ENCODE measurements around the gene SPG7.

Gene SPG7

DNA sequence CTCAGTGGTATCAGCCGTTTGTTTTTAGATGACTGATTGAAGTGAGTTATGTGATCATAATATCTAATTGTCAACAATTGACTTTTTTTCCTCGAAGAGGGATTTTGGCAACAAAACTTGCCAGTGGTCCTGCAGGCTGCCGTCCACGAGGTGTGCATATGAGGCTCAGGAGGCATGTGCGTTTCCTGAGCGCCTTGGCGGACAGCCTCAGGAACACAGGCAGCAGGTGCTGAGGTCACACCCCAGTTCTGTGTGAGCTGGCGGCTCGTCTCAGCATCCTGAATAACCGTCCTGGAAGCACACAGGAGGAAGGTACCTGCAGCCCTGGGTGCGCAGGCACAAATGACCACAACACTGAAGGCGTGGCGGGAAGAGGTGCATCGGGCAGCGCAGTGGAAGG is 11.7 kb downstream of the SPG7 start:
- DNase-seq = no peak

GRCh38 chr16:89522287-89522686 is 14.1 kb downstream of the SPG7 start:
- DNase-seq = no peak

DNA sequence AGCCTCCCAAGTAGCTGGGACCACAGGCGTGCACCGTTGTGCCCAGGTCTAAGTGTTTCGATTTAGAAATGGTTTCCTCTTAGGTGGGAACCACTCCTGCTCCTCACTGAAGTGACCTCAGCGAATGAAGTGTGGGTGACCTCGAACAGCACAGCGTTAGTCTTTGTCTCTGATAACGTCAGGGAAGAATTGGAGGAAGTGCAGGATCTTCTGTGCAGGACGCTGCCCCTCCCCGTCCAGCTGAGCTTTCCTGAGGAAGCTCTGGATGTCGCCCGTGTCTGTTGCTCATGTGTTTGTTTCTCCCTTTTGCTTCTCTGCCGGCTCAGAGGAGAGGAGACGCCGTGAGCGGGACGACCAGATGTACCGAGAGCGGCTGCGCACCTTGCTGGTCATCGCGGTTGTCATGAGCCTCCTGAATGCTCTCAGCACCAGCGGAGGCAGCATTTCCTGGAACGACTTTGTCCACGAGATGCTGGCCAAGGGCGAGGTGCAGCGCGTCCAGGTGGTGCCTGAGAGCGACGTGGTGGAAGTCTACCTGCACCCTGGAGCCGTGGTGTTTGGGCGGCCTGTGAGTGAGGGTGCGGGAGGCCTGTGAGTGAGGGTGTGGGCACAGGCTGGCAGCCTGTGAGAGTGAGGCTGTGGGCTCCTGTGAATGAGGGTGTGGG is 15.6 kb downstream of the SPG7 start:
- DNase-seq = no peak

DNA sequence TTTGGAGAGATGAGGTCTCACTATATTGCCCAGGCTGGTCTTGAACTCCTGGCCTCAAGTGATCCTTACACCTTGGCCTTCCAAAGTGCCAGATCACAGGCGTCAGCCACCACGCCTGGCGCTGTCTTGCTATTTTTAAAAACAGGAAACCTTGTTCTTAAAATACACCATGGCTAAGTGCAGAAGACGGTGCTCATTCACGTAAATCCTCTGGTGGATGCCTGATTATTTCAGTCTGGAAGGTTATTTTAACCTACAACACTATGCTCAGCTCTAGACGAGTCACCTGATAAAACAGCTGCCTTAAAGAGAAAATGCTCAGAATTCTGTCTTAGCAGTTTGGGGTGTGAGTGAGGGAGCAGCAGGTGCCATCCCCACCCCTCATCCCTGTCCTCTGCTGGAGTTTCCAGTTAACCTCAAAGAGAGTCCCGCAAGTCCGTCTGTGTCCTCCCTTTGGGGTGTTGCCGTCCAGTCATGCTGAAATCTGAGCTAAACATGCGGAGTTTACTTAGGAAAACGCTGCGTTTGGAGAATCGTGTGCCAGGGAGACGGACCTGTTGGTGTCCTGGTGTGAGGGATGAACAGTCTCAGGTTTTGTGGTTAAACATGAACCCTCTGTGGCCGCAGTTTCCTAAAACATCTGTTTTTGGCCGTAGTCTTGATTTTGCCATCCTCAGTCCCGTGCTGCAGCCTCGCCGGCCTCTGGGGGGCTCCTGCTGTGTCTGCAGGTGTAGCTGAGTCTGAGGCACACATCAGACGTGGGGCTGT is 17.1 kb downstream of the SPG7 start:
- no peak for DNase-seq

- DNase-seq = no peak
Observed at GRCh38 chr16:89529097-89529496, 20.9 kb downstream of the SPG7 start.

DNA sequence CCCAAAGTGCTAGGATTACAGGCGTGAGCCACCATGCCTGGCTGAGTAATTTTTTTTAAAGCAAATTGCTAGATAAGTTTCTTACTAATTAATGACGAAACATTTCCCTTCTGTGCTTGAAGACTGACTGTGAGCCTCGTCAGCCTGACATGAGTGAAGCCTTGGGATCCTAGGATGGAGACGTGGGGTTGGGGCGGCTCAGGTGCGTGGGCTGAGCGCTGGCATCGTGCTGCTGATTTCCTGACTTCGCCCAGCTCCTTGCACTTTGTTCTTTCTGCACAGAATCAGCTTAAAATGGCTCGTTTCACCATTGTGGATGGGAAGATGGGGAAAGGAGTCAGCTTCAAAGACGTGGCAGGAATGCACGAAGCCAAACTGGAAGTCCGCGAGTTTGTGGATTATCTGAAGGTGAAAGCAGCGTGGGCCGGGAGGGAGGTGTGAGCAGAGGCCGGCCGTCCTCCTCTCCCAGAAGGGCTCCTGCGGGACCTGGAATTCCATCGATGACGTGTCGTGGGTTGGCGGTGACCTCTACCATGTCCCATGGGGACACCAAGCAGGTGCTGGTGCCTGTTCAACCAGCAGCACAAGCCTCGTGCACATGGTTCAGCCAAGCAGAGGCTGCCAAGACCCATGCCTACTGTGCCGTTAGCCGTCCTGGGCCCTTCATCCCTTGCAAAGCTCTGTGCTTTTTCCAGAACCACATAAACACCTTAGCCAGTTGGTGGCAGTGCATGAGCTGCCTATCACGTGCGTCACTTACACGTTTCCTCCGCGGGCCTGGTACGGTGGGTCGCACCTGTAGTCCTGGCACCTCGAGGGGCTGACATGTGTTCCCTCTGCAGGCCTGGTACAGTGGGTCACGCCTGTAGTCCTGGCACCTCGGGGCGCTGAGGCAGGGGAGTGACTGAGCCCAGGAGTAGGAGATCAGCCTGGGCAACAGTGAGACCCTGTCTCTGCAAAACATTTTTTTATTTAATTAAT is 22.5 kb downstream of the SPG7 start:
- DNase-seq = no peak

GRCh38 chr16:89531821-89532526 is 23.8 kb downstream of the SPG7 start:
- no peak for DNase-seq

GRCh38 chr16:89534252-89534756 is 26.1 kb downstream of the SPG7 start:
- no peak for DNase-seq

GRCh38 chr16:89536371-89536770 is 28.2 kb downstream of the SPG7 start:
- DNase-seq = no peak

DNA sequence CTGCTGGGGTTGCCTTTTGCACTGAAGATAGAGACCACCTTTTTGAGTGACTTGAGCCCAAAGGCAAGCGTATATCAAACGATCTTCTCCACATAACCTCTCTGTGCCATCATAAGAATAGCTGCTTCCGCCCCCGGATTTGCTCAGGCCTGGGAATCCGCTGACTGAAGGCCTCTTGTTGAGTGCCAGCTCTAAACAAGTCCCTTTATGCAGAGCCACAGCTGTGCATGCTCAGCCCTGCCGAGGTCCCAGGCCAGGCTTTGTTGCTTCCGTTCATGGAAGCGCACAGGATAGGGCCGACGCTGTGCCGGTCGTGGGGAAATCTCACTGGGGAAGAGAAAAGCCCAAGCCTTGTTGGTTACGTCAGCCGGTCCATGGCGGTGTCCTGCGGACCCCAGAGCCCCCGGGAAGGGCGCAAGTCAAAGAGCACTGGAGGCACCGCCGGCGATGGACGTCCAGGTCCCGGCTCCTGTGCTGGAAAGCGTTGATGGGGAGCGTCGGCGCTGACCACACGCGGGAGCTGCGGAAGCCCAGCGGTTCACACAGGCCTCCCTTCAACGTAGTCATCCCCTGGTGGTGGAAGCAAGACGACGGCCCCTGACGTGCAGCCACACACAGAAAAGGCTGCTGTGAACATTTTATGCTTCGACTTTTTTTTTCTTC is 28.8 kb downstream of the SPG7 start:
- DNase-seq = no peak

GRCh38 chr16:89537549-89537925 is 29.3 kb downstream of the SPG7 start:
- DNase-seq = no peak

- DNase-seq = no peak
Observed at GRCh38 chr16:89538286-89538685, 30.1 kb downstream of the SPG7 start.

DNA sequence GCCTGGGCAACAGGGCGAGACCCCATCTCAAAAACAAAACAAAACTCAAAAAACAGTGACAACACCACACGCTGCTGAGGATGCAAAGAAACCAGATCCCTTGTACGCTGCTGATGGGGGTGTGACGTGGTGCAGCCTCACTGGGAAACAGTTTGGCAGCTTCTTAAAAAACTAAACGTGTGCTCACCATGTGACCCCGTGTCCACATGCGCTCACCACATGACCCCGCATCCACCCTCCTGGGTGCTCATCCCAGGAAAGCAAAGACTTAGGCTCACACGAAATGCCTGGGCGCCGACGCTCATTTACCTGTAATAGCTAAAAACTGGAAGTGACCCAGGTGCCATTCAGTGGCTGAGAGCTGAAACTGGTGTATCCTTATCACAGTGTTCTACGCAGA is 32.4 kb downstream of the SPG7 start:
- DNase-seq = no peak

- DNase-seq = no peak
Observed at GRCh38 chr16:89541792-89542191, 33.6 kb downstream of the SPG7 start.

GRCh38 chr16:89544113-89544512 is 35.9 kb downstream of the SPG7 start:
- DNase-seq = no peak

GRCh38 chr16:89544713-89545043 is 36.5 kb downstream of the SPG7 start:
- no peak for DNase-seq

DNA sequence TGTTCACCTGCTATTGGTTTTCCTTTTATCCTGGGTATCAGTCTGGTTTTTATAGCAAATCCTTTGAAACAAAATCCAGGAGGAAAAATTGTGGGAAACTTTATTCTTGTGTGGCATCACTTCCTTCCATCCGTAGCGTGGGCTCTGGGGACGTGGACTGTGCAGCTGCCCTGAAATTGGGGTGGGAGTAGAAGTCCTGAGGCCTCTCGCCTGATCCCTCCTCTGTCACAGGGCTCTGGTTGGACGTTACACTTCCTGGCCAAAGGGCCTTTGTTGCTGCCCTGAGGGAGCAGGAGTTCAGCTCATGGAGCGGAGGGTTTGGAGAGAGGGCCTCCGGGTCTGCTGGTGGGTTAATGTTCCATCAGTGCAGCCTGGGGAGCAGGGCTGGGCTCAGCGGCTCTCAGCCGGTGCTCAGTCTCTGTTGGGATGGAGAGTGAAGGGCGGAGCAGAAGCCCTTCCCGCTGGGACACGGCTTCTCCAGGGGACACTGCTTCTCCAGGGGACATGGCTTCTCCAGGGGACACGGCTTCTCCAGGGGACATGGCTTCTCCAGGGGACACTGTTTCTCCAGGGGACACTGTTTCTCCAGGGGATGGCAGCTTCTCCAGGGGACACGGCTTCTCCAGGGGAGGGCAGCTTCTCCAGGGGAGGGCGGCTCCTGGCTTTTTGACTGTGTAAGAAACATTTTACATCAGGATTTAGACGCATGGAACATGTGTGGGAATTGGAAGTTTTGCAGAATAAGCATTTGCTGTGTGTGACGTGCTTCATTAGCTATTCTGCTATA is 37.0 kb downstream of the SPG7 start:
- DNase-seq = no peak

- DNase-seq = no peak
Observed at GRCh38 chr16:89545831-89546574, 37.8 kb downstream of the SPG7 start.

DNA sequence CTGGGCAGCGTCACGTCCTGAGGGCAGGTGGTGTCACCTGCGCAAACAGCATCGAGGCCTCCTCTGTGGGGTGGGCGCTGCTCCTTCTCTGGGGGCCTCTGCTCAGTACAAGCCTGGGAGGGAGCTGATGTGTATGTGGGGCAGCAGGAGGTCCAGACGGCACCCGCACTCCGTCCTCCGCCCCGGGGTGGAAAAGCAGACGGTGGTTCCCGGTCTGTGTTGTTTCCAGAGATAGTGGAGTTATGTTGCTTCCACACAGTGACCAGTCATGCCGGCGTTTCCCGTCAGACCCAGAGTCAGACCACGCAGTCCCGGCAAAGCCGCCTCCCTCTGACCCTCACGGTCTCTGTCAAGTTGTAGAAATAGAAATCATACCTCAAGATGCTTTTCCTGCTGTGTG is 38.6 kb downstream of the SPG7 start:
- DNase-seq = no peak

DNA sequence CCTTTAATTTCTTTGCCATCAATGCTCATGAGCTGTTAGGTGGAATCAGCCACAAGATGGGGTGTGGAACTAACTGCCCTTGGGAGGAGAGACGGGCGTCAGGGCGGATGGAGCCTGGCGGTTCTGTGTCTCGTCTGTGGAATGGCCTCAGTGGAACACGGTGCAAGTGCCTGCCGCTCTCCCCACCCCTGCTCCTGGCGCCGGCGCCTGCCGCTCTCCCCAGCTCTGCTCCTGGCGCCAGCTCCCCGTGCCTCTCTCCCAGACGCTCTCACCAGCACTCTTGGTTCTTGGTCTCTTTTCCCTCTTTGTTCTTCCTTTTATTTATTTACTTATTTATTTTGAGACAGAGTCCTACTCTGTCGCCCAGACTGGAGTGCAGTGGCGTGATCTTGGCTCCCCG is 39.1 kb downstream of the SPG7 start:
- no peak for DNase-seq

- DNase-seq = no peak
Observed at GRCh38 chr16:89547860-89548259, 39.7 kb downstream of the SPG7 start.
